ENCODE data around the gene NBEA.

NBEA gene

DNA sequence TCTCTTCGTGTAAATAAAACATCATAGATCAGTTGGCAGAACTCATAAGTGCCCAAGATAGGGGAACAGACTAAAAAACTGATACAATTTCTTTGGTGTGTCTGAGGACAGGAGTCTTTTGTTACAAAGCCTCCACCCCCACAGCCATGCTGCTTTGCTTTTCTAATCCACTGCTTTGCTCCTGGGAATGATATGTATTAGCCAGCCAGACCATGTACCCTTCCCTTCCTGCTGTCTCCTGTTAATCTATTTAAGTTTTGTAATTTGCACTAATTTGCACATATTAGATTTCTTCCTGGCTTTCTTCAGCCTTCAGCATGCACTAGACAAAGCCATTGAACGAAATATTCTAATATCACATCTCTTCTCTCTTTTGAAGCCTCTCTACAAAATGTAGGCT is 403.9 kb downstream of the NBEA start:
- no peak overlapping the region for H3K23ac ChIP-seq (ENCODE audit: low read length)
- H4K8ac ChIP-seq (ENCODE audit: low read depth, low read length) = no peak overlapping the region
- H3K36me3 ChIP-seq (ENCODE audit: control insufficient read depth in 1 of 2, insufficient read depth in 2 of 2, low read length in 2 of 2) = no peaks in the 10 kb centered on the region
- no peak overlapping the region for H3K18ac ChIP-seq (ENCODE audit: low read length)
- no CpG with 5 or more reads among the region's 2 CpGs for WGBS (ENCODE audit: extremely low coverage, insufficient coverage, insufficient read length)
- no peak overlapping the region for H2BK5ac ChIP-seq (ENCODE audit: low read depth, low read length, poor library complexity)
- no peak overlapping the region for H2BK12ac ChIP-seq (ENCODE audit: low read length)
- H4K91ac ChIP-seq (ENCODE audit: low read depth, low read length) = no peak overlapping the region
- no peak overlapping the region for H3K4me3 ChIP-seq (ENCODE audit: low read depth, low read length)
- H3K14ac ChIP-seq (ENCODE audit: low read length) = no peak overlapping the region
- H3K4ac ChIP-seq (ENCODE audit: low read depth, low read length) = no peak overlapping the region
- no peaks in the 10 kb centered on the region for H3K79me2 ChIP-seq (ENCODE audit: control insufficient read depth, insufficient read depth, low read length, poor library complexity)
- no peaks in the 10 kb centered on the region for H3K79me1 ChIP-seq (ENCODE audit: low read length)
- H2BK120ac ChIP-seq (ENCODE audit: insufficient read depth, low read length, poor library complexity) = no peak overlapping the region
- no peak for DNase-seq
- no peaks in the 10 kb centered on the region for H3K27me3 ChIP-seq (ENCODE audit: insufficient read depth, low read length)
- H3K9me3 ChIP-seq (ENCODE audit: insufficient read depth, low read depth, low read length) = no peaks in the 10 kb centered on the region
- no peak overlapping the region for H4K12ac ChIP-seq (ENCODE audit: low read depth, low read length)
- no peak overlapping the region for H3K9ac ChIP-seq (ENCODE audit: low read length)
- H2AFZ ChIP-seq (ENCODE audit: insufficient read depth, low read length, poor library complexity) = no peak overlapping the region
- H3K4me1 ChIP-seq (ENCODE audit: control insufficient read depth in 1 of 2, insufficient read depth in 2 of 2, low read length in 2 of 2) = no peaks in the 10 kb centered on the region
- no peak overlapping the region for H3K27ac ChIP-seq (ENCODE audit: low read depth, low read length)
- no peak overlapping the region for H3K4me2 ChIP-seq (ENCODE audit: low read length)
- no peak overlapping the region for H2AK5ac ChIP-seq (ENCODE audit: low read length)

DNA sequence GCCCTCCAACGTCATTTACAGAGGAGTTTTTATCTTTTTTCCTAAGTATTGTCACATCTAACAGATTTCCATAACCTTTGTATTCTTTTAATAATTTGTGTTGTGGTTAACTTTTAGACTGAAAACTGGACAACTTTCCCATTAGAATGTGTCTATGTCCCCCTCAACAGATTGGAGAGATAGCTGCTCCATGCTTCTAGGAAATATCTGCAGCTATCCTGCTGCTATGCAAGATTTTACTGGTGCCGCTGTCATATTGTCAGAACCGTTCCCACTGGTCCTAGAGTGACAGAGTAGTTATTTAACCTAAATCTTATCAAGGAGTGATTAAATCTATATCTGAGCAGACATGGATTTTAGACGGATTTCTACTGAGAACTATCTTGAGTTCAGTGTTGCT is 404.4 kb downstream of the NBEA start:
- no peaks in the 10 kb centered on the region for H3K36me3 ChIP-seq (ENCODE audit: control insufficient read depth in 1 of 2, insufficient read depth in 2 of 2, low read length in 2 of 2)
- no peaks in the 10 kb centered on the region for H3K4me1 ChIP-seq (ENCODE audit: control insufficient read depth in 1 of 2, insufficient read depth in 2 of 2, low read length in 2 of 2)
- no peak overlapping the region for H2BK120ac ChIP-seq (ENCODE audit: insufficient read depth, low read length, poor library complexity)
- no peak for DNase-seq
- H3K79me2 ChIP-seq (ENCODE audit: control insufficient read depth, insufficient read depth, low read length, poor library complexity) = no peaks in the 10 kb centered on the region
- no peak overlapping the region for H3K9ac ChIP-seq (ENCODE audit: low read length)
- no peaks in the 10 kb centered on the region for H3K9me3 ChIP-seq (ENCODE audit: insufficient read depth, low read depth, low read length)
- H3K27me3 ChIP-seq (ENCODE audit: insufficient read depth, low read length) = no peaks in the 10 kb centered on the region
- H2AK5ac ChIP-seq (ENCODE audit: low read length) = no peak overlapping the region
- no peak overlapping the region for H2BK5ac ChIP-seq (ENCODE audit: low read depth, low read length, poor library complexity)
- H3K79me1 ChIP-seq (ENCODE audit: low read length) = no peaks in the 10 kb centered on the region
- H3K23ac ChIP-seq (ENCODE audit: low read length) = no peak overlapping the region
- no peak overlapping the region for H3K4me2 ChIP-seq (ENCODE audit: low read length)
- no peak overlapping the region for H3K18ac ChIP-seq (ENCODE audit: low read length)
- no CpG with 5 or more reads among the region's 4 CpGs for WGBS (ENCODE audit: extremely low coverage, insufficient coverage, insufficient read length)
- H4K12ac ChIP-seq (ENCODE audit: low read depth, low read length) = no peak overlapping the region
- H4K91ac ChIP-seq (ENCODE audit: low read depth, low read length) = no peak overlapping the region
- no peak overlapping the region for H2BK12ac ChIP-seq (ENCODE audit: low read length)
- H3K14ac ChIP-seq (ENCODE audit: low read length) = no peak overlapping the region
- H3K27ac ChIP-seq (ENCODE audit: low read depth, low read length) = no peak overlapping the region
- no peak overlapping the region for H3K4ac ChIP-seq (ENCODE audit: low read depth, low read length)
- no peak overlapping the region for H3K4me3 ChIP-seq (ENCODE audit: low read depth, low read length)
- no peak overlapping the region for H2AFZ ChIP-seq (ENCODE audit: insufficient read depth, low read length, poor library complexity)
- no peak overlapping the region for H4K8ac ChIP-seq (ENCODE audit: low read depth, low read length)

DNA sequence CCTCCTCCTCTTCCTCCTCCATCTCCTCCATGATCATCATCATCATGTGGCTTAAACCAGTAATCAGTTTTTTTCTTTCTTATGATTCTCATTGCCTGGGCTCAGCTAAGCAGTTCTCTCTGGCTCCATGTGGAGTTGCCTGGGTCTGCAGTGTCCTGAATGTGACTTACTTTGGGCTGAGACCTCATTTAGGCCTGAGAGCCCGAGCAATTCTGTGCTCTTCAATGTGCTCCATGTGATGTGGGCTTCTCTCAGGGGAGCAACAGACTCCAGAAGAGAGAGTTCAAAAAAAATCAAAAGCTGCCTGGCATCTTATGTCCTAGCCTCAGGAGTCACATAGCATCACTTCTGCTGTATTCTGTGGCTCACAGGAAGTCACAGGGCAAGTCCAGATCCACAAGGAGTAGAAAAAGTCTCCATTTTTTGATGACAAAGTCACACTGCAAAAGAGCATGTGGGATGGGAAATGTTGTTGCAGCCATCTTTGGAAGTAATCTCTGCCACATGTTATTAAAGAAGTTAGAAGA is 405.7 kb downstream of the NBEA start:
- Histone ChIP-seq H2BK120ac (ENCODE audit: insufficient read depth, low read length, poor library complexity) (no peak overlapping the region), H3K18ac (ENCODE audit: low read length) (no peak overlapping the region), H3K4me3 (ENCODE audit: low read depth, low read length) (no peak overlapping the region), H4K12ac (ENCODE audit: low read depth, low read length) (no peak overlapping the region), H3K9me3 (ENCODE audit: insufficient read depth, low read depth, low read length) (no peaks in the 10 kb centered on the region), H4K8ac (ENCODE audit: low read depth, low read length) (no peak overlapping the region), H2AK5ac (ENCODE audit: low read length) (no peak overlapping the region), H2BK12ac (ENCODE audit: low read length) (peak overlapping the region; percentile 9), H3K79me1 (ENCODE audit: low read length) (no peaks in the 10 kb centered on the region), H4K91ac (ENCODE audit: low read depth, low read length) (no peak overlapping the region), H2AFZ (ENCODE audit: insufficient read depth, low read length, poor library complexity) (no peak overlapping the region), H3K79me2 (ENCODE audit: control insufficient read depth, insufficient read depth, low read length, poor library complexity) (no peaks in the 10 kb centered on the region), H3K36me3 (ENCODE audit: control insufficient read depth in 1 of 2, insufficient read depth in 2 of 2, low read length in 2 of 2) (no peaks in the 10 kb centered on the region), H3K4me1 (ENCODE audit: control insufficient read depth in 1 of 2, insufficient read depth in 2 of 2, low read length in 2 of 2) (no peaks in the 10 kb centered on the region), H3K4ac (ENCODE audit: low read depth, low read length) (no peak overlapping the region), H3K14ac (ENCODE audit: low read length) (no peak overlapping the region), H3K27ac (ENCODE audit: low read depth, low read length) (no peak overlapping the region), H2BK5ac (ENCODE audit: low read depth, low read length, poor library complexity) (no peak overlapping the region), H3K27me3 (ENCODE audit: insufficient read depth, low read length) (no peaks in the 10 kb centered on the region), H3K23ac (ENCODE audit: low read length) (no peak overlapping the region), H3K4me2 (ENCODE audit: low read length) (no peak overlapping the region), H3K9ac (ENCODE audit: low read length) (no peak overlapping the region)
- DNase-seq = no peak
- no CpG with 5 or more reads among the region's 1 CpG for WGBS (ENCODE audit: extremely low coverage, insufficient coverage, insufficient read length)

DNA sequence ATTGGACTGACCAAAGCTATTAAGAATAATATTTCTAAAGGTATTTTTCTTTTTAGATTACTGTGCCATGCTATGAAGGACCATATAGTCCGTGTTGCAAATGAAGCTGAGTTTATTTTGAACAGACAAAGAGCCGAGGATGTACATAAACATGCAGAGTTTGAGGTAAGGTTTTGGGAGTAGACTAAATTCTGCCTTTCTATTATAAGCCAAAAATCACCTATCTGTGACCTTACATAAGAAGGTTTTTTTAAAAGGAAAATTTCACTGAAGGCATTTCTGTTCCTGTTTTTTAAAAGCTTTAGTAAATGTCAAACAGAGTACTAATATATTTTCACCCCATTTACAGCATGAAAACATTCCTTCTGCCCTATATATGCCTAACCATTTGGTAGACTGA is 407.0 kb downstream of the NBEA start:
- no peak overlapping the region for H2BK5ac ChIP-seq (ENCODE audit: low read depth, low read length, poor library complexity)

More for the DNA sequence above, 407.0 kb downstream of the NBEA start:
- no peak overlapping the region for H2AK5ac ChIP-seq (ENCODE audit: low read length)
- H4K12ac ChIP-seq (ENCODE audit: low read depth, low read length) = no peak overlapping the region
- DNase-seq = no peak
- H3K23ac ChIP-seq (ENCODE audit: low read length) = no peak overlapping the region
- no peaks in the 10 kb centered on the region for H3K79me1 ChIP-seq (ENCODE audit: low read length)
- no peak overlapping the region for H3K4me2 ChIP-seq (ENCODE audit: low read length)
- no peak overlapping the region for H3K4me3 ChIP-seq (ENCODE audit: low read depth, low read length)
- no peaks in the 10 kb centered on the region for H3K4me1 ChIP-seq (ENCODE audit: control insufficient read depth in 1 of 2, insufficient read depth in 2 of 2, low read length in 2 of 2)
- H3K36me3 ChIP-seq (ENCODE audit: control insufficient read depth in 1 of 2, insufficient read depth in 2 of 2, low read length in 2 of 2) = no peaks in the 10 kb centered on the region
- no peaks in the 10 kb centered on the region for H3K79me2 ChIP-seq (ENCODE audit: control insufficient read depth, insufficient read depth, low read length, poor library complexity)
- no peaks in the 10 kb centered on the region for H3K27me3 ChIP-seq (ENCODE audit: insufficient read depth, low read length)
- no peak overlapping the region for H3K4ac ChIP-seq (ENCODE audit: low read depth, low read length)
- no peak overlapping the region for H2BK12ac ChIP-seq (ENCODE audit: low read length)
- H3K27ac ChIP-seq (ENCODE audit: low read depth, low read length) = no peak overlapping the region
- H4K8ac ChIP-seq (ENCODE audit: low read depth, low read length) = no peak overlapping the region
- WGBS (ENCODE audit: extremely low coverage, insufficient coverage, insufficient read length) = no CpG with 5 or more reads among the region's 2 CpGs
- H3K9me3 ChIP-seq (ENCODE audit: insufficient read depth, low read depth, low read length) = no peaks in the 10 kb centered on the region
- no peak overlapping the region for H2AFZ ChIP-seq (ENCODE audit: insufficient read depth, low read length, poor library complexity)
- H2BK120ac ChIP-seq (ENCODE audit: insufficient read depth, low read length, poor library complexity) = no peak overlapping the region
- no peak overlapping the region for H3K9ac ChIP-seq (ENCODE audit: low read length)
- no peak overlapping the region for H3K14ac ChIP-seq (ENCODE audit: low read length)
- no peak overlapping the region for H4K91ac ChIP-seq (ENCODE audit: low read depth, low read length)
- H3K18ac ChIP-seq (ENCODE audit: low read length) = no peak overlapping the region
